GM12878 (cell line): Measurements from ENCODE around the gene CNDP2. TPM values are rescaled to one million over a fixed set of nuclear protein-coding genes. Genes with fewer than 3 reads are reported as not detected.

Experiments used
- BHLHE40 ChIP-seq, 2 experiments: fragments of 450-650 bp in 1 of 2; IDR thresholded peaks; 2 replicates each; pipeline ENCODE4 v1.6.1; 2011 to 2017; ENCODE audit warnings: low read depth in 2 of 2, borderline replicate concordance in 1 of 2, improper control_type of control experiment in 1 of 2, low read length in 1 of 2, mild to moderate bottlenecking in 1 of 2
- CREM ChIP-seq: IDR thresholded peaks from 2 replicates; pipeline ENCODE4 v1.6.1; 2014; ENCODE audit warnings: antibody characterized with exemption, low read depth
- MTA3 ChIP-seq: IDR thresholded peaks from 2 replicates; pipeline ENCODE4 v1.6.1; 2012; ENCODE audit warnings: low read length, inconsistent platforms, borderline replicate concordance
- NBN ChIP-seq: fragments of 450-650 bp; IDR thresholded peaks from 2 replicates; pipeline ENCODE4 v1.6.1; 2016
- RAD51 ChIP-seq: fragments of 450-650 bp; IDR thresholded peaks from 2 replicates; pipeline ENCODE4 v1.6.1; 2016; ENCODE audit warnings: moderate library complexity, mild to moderate bottlenecking, inconsistent platforms
- REST ChIP-seq: IDR thresholded peaks from 2 replicates; pipeline ENCODE4 v1.6.1; 2012; ENCODE audit warnings: mild to moderate bottlenecking, low read depth, low read length
- SMAD1 ChIP-seq: fragments of 450-650 bp; IDR thresholded peaks from 2 replicates; pipeline ENCODE4 v1.6.1; 2018; ENCODE audit warnings: mild to moderate bottlenecking, low read depth; ENCODE audit not compliant: partially characterized antibody
- ZNF207 ChIP-seq: fragments of 450-650 bp; IDR thresholded peaks from 2 replicates; pipeline ENCODE4 v1.6.1; 2014; ENCODE audit warnings: antibody characterized with exemption, mild to moderate bottlenecking, borderline replicate concordance
- ZNF384 ChIP-seq: IDR thresholded peaks from 2 replicates; pipeline ENCODE4 v1.6.1; 2012; ENCODE audit warnings: low read depth, mild to moderate bottlenecking, low read length, improper control_type of control experiment, borderline replicate concordance
- polyA plus RNA-seq, 11 experiments: library from polyadenylated mRNA; depleted of rRNA in 4 of 11; unstranded in 6 of 11; stranded (reverse) in 5 of 11; fragments of >200 nt; fragmentation: Nextera tagmentation in 4 of 11; fragmentation: Illumina TruSeq in 1 of 11; extraction: Ambion mirVana in 4 of 11; extraction: Trizol in 1 of 11; gene quantifications; 1 replicate in 1 of 11; 2 replicates in 10 of 11; pipeline versions ENCODE4 v1.2.1 to v1.2.3, GENCODE V29; 2011 to 2016; ENCODE audit warnings: inconsistent platforms in 2 of 11, missing spikeins in 2 of 11, low read depth in 1 of 11
- total RNA-seq, 4 experiments: library from RNA; depleted of rRNA in 3 of 4; stranded (reverse); fragments of >200 nt in 3 of 4; fragmentation: Illumina TruSeq in 1 of 4; extraction: Trizol in 1 of 4; gene quantifications; 2 replicates each; pipeline versions ENCODE4 v1.2.1 to v1.2.3, GENCODE V29; 2013 to 2021

CNDP2 gene
- total and polyA plus RNA-seq, 10 of the 15 experiments (the other 5 are each of a cell fraction or from before 2014, with no cell fraction given): 63.5 to 213 (median 158) TPM

- TF ChIP-seq BHLHE40 (IDR thresholded peaks at IDR 0.05; ENCODE audit: borderline replicate concordance in 1 of 2, low read depth in 2 of 2, low read length in 1 of 2): no peak
- TF ChIP-seq ZNF384: no peak
- TF ChIP-seq REST: no peak
- no peak for TF ChIP-seq RAD51
- TF ChIP-seq CREM: no peak
- no peak for TF ChIP-seq ZNF207
- no peak for TF ChIP-seq NBN
- TF ChIP-seq MTA3: no peak
- TF ChIP-seq SMAD1: no peak
Observed at GRCh38 chr18:74457043-74457724, 39.0 kb upstream of the CNDP2 start, which contains the start of gene DIPK1C (continued).
